Kidney (tissue), 14 donors: Measurements from ENCODE around the gene EN2. TPM values are rescaled to one million over a fixed set of nuclear protein-coding genes. Genes with fewer than 3 reads are reported as not detected.
A peak's percentile ranks its signal among the peaks of the same experiment; 100 is the strongest.

Source experiments
- DNase-seq, 5 donors: peaks; one replicate each; pipeline ENCODE4 v3.0.0-alpha.2; 2013 to 2020
- FAIRE-seq: peaks from 2 replicates; lab custom pipeline; 2012; peaks lifted over from hg19 to GRCh38; lab: Jason Lieb, UNC
- H3K27ac ChIP-seq, 2 donors: one replicate each; pipeline ENCODE4 v1.7.0; 2013; ENCODE audit warnings: low read depth in 2 of 2, low read length in 2 of 2, inconsistent platforms in 1 of 2
- H3K27me3 ChIP-seq: one replicate; pipeline ENCODE4 v1.7.1; 2013; ENCODE audit warnings: low read length, inconsistent platforms; ENCODE audit not compliant: control insufficient read depth, insufficient read depth
- H3K36me3 ChIP-seq, 3 donors: one replicate each; pipeline versions ENCODE4 v1.7.0 to v1.7.1; 2013; ENCODE audit warnings: low read length in 3 of 3, control low read depth in 1 of 3, inconsistent platforms in 1 of 3; ENCODE audit not compliant: insufficient read depth in 3 of 3, control insufficient read depth in 2 of 3
- H3K4me1 ChIP-seq, 3 donors: one replicate each; pipeline versions ENCODE4 v1.7.0 to v1.7.1; 2013; ENCODE audit warnings: low read length in 3 of 3, inconsistent platforms in 1 of 3, low read depth in 1 of 3; ENCODE audit not compliant: control insufficient read depth in 2 of 3, insufficient read depth in 2 of 3
- H3K4me3 ChIP-seq, 3 donors: one replicate each; pipeline versions ENCODE4 v1.7.0 to v1.8.1; 2013; ENCODE audit warnings: low read length in 3 of 3, control low read depth in 1 of 3, inconsistent platforms in 1 of 3
- H3K9ac ChIP-seq, 3 donors: one replicate each; pipeline versions ENCODE4 v1.7.0 to v1.7.1; 2013; ENCODE audit warnings: low read length in 3 of 3, control low read depth in 1 of 3, inconsistent platforms in 1 of 3
- H3K9me3 ChIP-seq, 3 donors: one replicate each; pipeline versions ENCODE4 v1.7.0 to v1.7.1; 2013; ENCODE audit warnings: low read length in 3 of 3, control low read depth in 1 of 3, inconsistent platforms in 1 of 3; ENCODE audit not compliant: control insufficient read depth in 2 of 3, insufficient read depth in 1 of 3
- CTCF ChIP-seq: IDR thresholded peaks from 3 replicates; pipeline ENCODE4 v1.5.1; 2012; ENCODE audit warnings: mild to moderate bottlenecking, moderate library complexity, borderline replicate concordance; ENCODE audit not compliant: insufficient read depth; ENCODE audit errors: extremely low read depth
- intact Hi-C: fragments of 100-400 bp; cut with DNase I; formaldehyde crosslinking; loops from one replicate; pipeline ENCODE4 v1.11.1; 2022
- polyA plus RNA-seq: library from polyadenylated mRNA; stranded (reverse); fragments of 350-450 nt; fragmentation: Illumina TruSeq; extraction: RNeasy Lipid Tissue Mini Kit (QIAGEN cat#74804); gene quantifications from one replicate; pipeline ENCODE4 v1.2.3, GENCODE V29; 2014; ENCODE audit warnings: low read depth, low replicate concordance; ENCODE audit not compliant: insufficient read depth
- total RNA-seq: library from RNA; stranded (reverse); fragmentation: NEBNext Ultra II Directional; extraction: Animal tissue kit (Norgen Biotek cat#: 25700); gene quantifications from one replicate; pipeline ENCODE4 v1.2.1, GENCODE V29; 2021
- donor health status: control.
- donor health status: control.
- donor health status: control.
- donor health status: control.
- donor health status: control.
- donor health status: DM: yes; HTN: yes; CAD: no.
- donor health status: Normal renal cell carcinoma (clear cell type).

EN2 gene
- total and polyA plus RNA-seq, 2 donors from 2014 or later: 0.13 TPM; not detected in 1

- Histone ChIP-seq H3K27me3 (peaks cover 72% of the 10 kb centered on the region), H3K36me3 (no peaks in the 10 kb centered on the region), H3K9ac (no peak overlapping the region), H3K9me3 (no peaks in the 10 kb centered on the region), H3K4me3 (no peak overlapping the region), H3K27ac (no peak overlapping the region), H3K4me1 (peaks cover 0 to 2% (median 0%) of the 10 kb centered on the region in 3 donors)
- intact Hi-C loops: no loop called here
- TF ChIP-seq CTCF: no peak
- DNase-seq: peak in 1 of 5 donors; percentile 18
- no peak for FAIRE-seq
Measured at GRCh38 chr7:155451840-155452239, 6.1 kb upstream of the EN2 start.

GRCh38 chr7:155452505-155453295, 5.2 kb upstream of the EN2 start:
- intact Hi-C loops: no loop called here
- no peak for FAIRE-seq
- peak in 1 of 5 donors; percentile 11 for DNase-seq
- no peak for TF ChIP-seq CTCF
- Histone ChIP-seq H3K4me3 (no peak overlapping the region), H3K36me3 (no peaks in the 10 kb centered on the region), H3K9ac (no peak overlapping the region), H3K27ac (no peak overlapping the region), H3K27me3 (peaks cover 67% of the 10 kb centered on the region), H3K4me1 (peaks cover 0 to 3% (median 0%) of the 10 kb centered on the region in 3 donors), H3K9me3 (no peaks in the 10 kb centered on the region)

- Histone ChIP-seq H3K9me3 (no peaks in the 10 kb centered on the region), H3K4me1 (peaks cover 0 to 6% (median 0%) of the 10 kb centered on the region in 3 donors), H3K36me3 (no peaks in the 10 kb centered on the region), H3K27me3 (peaks cover 59% of the 10 kb centered on the region), H3K27ac (no peak overlapping the region), H3K9ac (no peak overlapping the region), H3K4me3 (no peak overlapping the region)
- FAIRE-seq (no peak), DNase-seq (peak in 2 of 5 donors; percentile 12 to 50)
- intact Hi-C loops: no loop called here
- TF ChIP-seq CTCF: no peak
Measured at GRCh38 chr7:155453296-155454182, 4.4 kb upstream of the EN2 start.
